HEK293 (cell line): ENCODE measurements around the gene ACADVL.

Source experiments
- ATF2 ChIP-seq: fragments of 450-650 bp; formaldehyde crosslinking; IDR thresholded peaks from 2 replicates; pipeline ENCODE4 v1.5.1; 2016; ENCODE audit warnings: missing biosample characterization, missing genetic modification characterization, low read depth
- CTCF ChIP-seq: fragments of 450-650 bp; formaldehyde crosslinking; IDR thresholded peaks from 2 replicates; pipeline ENCODE4 v1.5.1; 2016; ENCODE audit warnings: missing biosample characterization, missing genetic modification characterization
- HIC1 ChIP-seq: fragments of 450-650 bp; formaldehyde crosslinking; IDR thresholded peaks from 2 replicates; pipeline ENCODE4 v1.5.1; 2016; ENCODE audit warnings: missing biosample characterization, missing genetic modification characterization
- KLF8 ChIP-seq: fragments of 450-650 bp; formaldehyde crosslinking; IDR thresholded peaks from 2 replicates; pipeline ENCODE4 v1.5.1; 2016; ENCODE audit warnings: missing biosample characterization, missing genetic modification characterization
- PATZ1 ChIP-seq: fragments of 450-650 bp; formaldehyde crosslinking; IDR thresholded peaks from 2 replicates; pipeline ENCODE4 v1.5.1; 2016; ENCODE audit warnings: missing biosample characterization, missing genetic modification characterization
- SP2 ChIP-seq: fragments of 450-650 bp; formaldehyde crosslinking; IDR thresholded peaks from 2 replicates; pipeline ENCODE4 v1.5.1; 2016; ENCODE audit warnings: missing biosample characterization, missing genetic modification characterization
- YY1 ChIP-seq: fragments of 450-650 bp; formaldehyde crosslinking; IDR thresholded peaks from 2 replicates; pipeline ENCODE4 v1.5.1; 2018; ENCODE audit warnings: missing biosample characterization, missing genetic modification characterization
- ZNF132 ChIP-seq: fragments of 450-650 bp; formaldehyde crosslinking; IDR thresholded peaks from 2 replicates; pipeline ENCODE4 v1.5.1; 2017; ENCODE audit warnings: missing biosample characterization, missing genetic modification characterization, borderline replicate concordance
- ZNF2 ChIP-seq: fragments of 450-650 bp; formaldehyde crosslinking; IDR thresholded peaks from 2 replicates; pipeline ENCODE4 v1.5.1; 2016; ENCODE audit warnings: missing biosample characterization, missing genetic modification characterization
- ZNF560 ChIP-seq: fragments of 450-650 bp; formaldehyde crosslinking; IDR thresholded peaks from 2 replicates; pipeline ENCODE4 v1.5.1; 2017; ENCODE audit warnings: missing biosample characterization, missing genetic modification characterization, borderline replicate concordance
- ZNF670 ChIP-seq: fragments of 450-650 bp; formaldehyde crosslinking; IDR thresholded peaks from 2 replicates; pipeline ENCODE4 v1.5.1; 2016; ENCODE audit warnings: missing biosample characterization, missing genetic modification characterization, low read depth

GRCh38 chr17:7232114-7232513 lies 12.4 kb downstream of the ACADVL start:
- no peak for TF ChIP-seq KLF8 (tag by site-specific recombination)
- no peak for TF ChIP-seq CTCF (tag by site-specific recombination)
- no peak for TF ChIP-seq ZNF132 (tag by site-specific recombination)
- no peak for TF ChIP-seq SP2
- TF ChIP-seq HIC1 (tag by site-specific recombination), result no peak
- no peak for TF ChIP-seq ZNF560 (tag by site-specific recombination)
- TF ChIP-seq ATF2, result no peak
- no peak for TF ChIP-seq PATZ1 (tag by site-specific recombination)
- TF ChIP-seq ZNF670, result no peak
- TF ChIP-seq ZNF2, result no peak
- TF ChIP-seq YY1 (tag by site-specific recombination), result no peak
